Measurements from ENCODE around the gene ARHGAP26.

The ARHGAP26 gene

DNA sequence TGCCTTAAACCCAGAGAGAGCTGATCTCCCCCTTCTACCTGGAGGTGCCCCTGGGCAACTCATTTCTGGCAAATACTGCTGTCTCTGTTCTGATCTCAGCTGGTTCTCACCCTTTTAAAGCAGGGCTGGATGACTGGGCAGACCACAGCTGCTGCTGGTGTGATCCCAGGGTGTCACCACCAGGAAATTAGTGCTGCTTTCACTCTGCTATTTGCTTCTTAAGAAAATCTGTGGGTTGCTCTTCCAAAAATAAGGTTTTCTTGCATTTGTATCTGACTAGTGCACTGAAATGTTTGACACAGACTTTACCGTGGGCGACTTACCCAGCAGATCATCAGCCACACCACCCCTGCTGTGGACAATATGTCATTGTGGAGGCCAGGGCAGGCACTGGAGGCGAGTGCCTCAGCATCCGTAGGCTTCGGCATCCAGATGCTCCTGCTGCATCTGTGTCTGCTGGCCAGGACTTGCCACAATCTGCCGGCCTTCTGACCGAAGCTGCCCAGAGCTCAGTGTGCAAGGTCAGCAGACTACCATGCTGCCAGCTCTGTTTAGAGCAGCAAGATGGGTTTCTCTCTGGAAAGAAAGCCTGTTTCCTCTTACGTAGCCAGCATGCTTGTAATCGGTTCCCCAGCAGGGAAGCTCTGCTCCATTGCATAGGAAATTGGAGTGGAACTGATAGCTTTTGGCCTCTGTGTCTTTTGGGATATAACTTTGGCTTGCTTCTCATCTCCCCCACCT is 13.6 kb downstream of the ARHGAP26 start:
- peak; percentile 35 to 42 for DNase-seq (ENCODE audit: low read depth in 2 of 2)

DNA sequence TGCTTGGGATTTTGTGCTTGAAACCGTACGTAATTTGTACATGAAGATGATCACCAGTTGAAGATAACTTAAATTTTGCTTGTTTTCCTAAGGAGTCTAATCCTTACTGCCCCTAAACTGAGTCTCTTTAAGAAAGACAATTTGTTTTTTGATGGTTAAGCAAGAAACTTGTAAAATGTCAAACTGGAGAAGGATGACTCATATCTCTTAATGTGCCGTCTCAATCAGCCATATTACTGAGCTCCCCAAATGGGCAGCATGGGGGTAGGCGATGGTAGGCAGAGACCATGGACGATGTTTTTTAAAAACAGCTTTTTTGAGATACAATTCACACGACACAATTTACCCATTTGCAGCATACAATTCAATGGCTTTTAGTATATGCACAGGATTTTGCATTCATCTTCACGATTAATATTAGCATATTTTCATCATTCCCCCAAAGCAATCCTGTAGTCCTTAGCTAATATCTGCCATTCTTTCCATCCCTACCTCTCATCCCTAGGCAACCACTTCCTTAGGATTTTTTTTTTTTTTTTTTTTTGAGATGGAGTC is 14.3 kb downstream of the ARHGAP26 start:
- DNase-seq (ENCODE audit: low read depth in 2 of 2) = no peak

DNA sequence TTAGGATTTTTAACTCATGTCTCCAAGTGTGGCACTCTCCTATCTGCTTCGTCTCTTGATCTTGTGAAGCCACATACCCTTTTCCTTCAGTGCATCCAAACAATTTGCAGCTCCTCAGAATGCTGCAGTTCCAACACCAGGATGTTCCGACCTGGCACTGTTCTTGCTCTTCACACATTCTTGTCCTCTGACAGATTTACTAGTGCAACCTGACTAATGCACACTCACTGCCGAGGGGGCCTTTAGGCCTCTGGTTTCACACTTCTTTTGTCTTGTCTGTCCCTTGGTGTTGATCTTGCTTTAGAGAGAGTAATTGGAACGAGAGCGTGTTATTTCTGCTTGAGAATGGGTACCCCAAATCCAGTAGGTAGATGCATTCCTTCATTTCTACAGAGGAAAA is 15.0 kb downstream of the ARHGAP26 start:
- no peak for DNase-seq (ENCODE audit: low read depth in 2 of 2)

DNA sequence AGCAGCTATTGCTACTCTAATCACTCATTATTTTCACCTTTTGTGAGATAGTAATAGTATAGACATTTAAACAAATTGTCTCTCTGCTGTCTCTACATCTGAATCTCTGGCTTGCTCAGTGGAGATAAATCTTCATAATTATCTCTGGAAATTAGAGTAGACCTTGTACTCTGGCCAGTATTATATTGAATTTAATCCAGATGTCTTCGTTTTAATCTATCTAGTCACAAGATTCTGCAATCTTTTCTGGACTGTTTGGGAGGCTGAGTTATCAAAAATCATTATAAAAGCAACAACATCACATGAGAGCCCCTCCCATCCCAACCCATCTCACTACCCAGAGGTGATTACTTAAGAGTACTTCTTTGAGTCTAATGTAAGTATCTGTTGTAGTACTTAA is 19.0 kb downstream of the ARHGAP26 start:
- DNase-seq (ENCODE audit: low read depth in 2 of 2) = no peak

DNA sequence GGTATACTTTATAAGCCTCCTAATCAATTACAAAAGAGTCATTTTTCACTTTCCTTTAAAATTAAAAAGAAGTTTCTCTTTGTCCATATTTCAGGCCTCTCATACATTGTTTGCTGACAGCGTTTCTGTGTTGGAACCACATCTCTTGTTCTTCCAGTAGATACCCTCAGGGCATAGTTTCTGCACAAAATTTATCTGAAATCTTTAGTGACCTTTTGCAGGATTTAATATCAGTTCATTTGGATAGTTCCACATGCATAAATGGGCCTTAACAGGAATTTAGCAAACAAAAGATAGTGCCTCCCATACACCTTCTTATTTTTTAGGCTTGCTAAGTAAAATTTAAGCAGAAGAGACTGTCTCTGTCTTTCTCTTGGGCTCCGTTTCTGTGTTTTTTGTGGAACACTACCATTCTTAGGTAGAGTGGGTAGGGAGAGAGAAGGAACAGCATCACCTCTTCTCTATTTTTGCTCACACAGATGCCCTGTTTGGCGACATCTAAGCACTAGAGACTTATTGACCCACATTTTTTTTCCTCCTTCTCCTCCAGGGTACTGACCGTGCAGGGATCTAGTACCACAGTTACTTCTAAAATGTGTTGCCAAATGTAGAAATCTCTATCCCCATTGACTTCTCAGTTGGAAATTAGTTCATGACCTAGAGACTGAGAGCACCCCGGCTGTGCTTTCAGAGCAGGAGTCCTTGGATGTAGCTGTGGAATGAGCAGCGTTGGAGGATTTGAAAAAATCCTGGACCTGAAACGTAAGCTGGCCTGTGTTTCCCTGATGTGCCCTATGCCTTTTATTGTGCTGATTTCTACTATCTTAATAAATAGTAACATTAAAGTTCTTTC is 22.1 kb downstream of the ARHGAP26 start:
- DNase-seq (ENCODE audit: low read depth in 2 of 2) = no peak

DNA sequence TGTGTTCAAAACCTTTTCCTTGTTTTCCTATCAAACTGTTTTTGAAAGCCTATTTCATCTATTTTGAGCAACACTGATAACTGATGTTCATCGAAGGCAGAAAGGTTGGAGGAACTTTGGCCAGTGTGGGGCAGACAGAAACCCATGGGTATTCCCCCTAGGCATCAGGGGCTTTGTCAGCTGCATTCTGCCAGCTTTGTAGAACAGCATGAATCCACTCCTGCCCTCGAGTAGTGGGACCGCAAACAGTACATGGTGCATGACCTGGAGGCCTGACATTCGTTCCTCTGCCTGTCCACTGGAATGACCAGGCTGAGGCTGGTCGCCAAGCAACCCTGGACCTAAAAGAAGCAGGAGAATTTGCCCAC is 22.7 kb downstream of the ARHGAP26 start:
- no peak for DNase-seq (ENCODE audit: low read depth in 2 of 2)

DNA sequence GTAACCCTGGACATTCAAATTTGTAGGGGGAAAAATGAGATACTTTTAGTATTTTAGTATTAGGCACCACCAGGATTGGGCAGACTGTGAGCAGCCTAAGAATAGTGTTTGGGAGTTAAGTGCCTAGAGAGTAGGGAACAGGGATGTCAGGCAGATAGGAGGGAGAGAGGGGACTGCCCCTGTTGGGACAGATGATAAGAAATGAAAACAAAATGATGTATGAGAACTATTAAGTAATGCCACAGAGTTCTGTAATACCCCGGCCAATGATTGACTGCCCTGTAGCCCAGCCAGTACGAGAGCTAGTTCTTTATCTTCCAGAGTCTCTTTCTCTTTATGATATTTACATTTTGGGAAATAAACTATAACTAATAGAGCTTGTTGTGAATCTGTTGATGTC is 24.4 kb downstream of the ARHGAP26 start:
- DNase-seq (ENCODE audit: low read depth in 2 of 2) = no peak

DNA sequence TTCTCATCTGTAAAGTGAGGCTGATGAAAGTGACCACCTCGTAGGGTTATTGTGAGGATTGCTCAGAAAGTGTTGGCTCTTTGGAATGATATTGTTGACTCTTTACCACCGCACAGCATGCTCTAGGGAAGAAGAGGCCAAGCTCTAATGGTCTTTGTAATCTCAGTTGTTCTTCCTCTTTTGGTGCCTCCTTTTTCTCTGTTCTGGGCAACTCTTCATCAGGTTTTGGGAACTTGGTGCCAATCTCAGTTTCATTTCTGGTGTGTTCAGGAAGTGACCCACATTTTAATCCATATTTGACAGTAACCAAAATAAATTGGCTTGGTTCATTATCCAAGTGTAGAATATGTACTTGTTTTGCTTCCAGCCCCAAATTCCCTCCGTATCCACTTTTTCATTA is 25.1 kb downstream of the ARHGAP26 start:
- no peak for DNase-seq (ENCODE audit: low read depth in 2 of 2)

DNA sequence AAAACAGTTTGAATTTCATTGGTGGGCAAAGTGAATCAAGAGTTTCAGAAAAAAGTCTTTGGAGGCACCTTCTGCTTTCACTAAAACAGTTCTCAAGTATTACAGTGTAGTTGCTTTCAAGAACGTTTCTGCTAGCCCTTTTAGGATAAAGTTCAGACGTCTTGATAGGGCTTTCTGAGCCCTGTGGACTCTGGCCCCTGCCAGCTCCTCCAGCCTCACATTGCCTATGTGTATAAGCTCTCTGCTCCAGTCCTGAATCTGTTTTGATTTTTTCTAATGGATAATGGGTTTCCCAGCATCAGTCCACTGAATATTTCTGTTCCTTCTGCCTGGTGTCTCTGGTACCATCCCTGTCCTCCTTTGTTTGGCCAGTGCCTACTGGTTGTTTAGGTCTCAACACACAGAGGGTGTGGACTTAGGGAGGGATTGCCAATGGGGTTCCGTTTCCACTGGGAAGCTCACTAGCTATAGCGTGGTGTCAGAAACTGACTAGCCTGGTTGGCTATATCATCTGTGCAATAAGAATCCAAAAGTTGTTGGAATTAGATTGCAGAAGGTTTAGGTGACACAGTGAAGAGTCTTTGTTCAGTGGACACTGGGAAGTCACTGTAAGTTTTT is 26.4 kb downstream of the ARHGAP26 start:
- no peak for DNase-seq (ENCODE audit: low read depth in 2 of 2)

DNA sequence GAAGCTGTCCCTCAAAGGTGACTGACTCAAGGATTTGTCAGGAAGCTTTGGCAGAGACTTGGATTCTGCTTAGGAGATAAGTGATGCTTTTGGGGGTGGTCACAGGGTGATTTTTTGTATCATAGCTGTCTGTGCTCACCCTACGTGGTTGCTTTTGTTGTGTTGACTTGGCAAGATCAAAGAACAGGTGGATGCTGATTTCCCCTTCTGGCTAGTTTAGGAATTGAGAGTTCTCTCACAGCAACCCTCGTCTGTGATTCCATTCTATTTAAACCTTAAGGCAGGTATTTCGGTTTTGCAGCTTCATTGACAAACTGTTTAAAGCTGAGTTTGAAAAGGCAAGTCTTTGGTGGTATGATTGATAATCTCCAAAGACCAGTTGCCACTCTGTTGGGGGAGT is 27.2 kb downstream of the ARHGAP26 start:
- DNase-seq (ENCODE audit: low read depth in 2 of 2) = no peak

DNA sequence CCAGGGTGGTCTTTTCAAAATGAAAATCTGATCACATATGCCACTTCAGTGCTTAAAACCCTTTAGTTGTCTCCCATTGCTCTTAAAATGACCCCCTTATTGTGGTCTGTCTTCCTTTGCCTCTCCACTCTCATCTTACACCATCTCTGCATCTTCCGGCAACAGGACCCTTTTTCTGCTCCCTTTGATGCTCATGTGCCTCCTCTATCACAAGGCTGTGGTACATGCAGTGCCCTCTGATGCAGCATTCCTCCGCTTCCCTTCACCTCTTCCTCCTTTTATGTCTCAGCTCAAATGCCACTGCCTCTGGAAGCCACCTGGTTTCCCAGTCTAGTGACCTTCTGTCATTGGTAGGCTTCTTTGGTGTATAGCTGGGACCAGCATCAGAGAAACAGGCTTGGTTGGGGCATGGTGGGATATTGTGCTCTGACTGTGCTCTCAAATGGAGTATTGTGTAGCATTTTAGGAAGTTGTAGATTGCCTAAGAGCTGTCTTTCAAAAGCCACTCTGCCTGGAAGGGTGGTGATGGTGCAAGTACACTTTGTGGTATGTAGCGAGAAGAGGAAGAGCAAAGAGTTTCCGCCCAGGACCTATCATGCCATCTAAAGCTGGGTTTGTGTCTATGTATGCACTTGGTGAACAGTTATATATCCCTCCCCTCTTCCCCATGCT is 28.1 kb downstream of the ARHGAP26 start:
- DNase-seq (ENCODE audit: low read depth in 2 of 2) = no peak

DNA sequence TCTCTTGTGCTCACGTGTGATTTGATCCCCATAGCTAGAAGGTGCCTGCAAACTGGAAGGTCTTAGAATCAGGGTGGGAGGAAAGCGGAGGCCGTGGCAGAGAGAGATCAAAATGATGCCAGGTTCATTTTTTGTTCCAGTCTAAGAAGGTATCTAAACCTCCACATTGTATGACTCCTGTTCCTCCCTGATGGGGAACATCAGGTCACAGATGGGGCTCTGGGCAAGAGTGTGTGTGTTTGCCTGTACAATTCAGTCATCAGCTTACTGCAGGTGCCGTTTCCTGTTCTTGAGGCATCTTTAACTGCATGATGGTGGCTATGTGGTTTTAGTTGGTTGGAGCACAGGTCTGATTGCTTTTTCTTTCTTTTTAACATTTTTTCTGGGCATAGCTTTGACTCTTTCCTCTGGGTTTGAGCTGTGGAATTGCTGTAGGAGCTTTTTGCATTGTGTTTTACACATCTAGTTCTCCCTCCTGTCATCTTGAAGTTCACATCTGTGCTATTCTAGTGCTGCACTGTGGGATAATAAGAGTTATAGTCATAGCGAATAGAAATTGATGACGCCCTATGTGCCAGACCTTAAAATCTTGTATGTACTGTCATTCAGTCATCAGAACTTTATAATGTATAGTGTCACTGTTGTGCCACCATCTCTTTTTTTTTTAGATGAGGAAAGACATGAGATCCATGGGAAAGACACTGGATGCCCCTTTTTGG is 30.8 kb downstream of the ARHGAP26 start:
- no peak for DNase-seq (ENCODE audit: low read depth in 2 of 2)

DNA sequence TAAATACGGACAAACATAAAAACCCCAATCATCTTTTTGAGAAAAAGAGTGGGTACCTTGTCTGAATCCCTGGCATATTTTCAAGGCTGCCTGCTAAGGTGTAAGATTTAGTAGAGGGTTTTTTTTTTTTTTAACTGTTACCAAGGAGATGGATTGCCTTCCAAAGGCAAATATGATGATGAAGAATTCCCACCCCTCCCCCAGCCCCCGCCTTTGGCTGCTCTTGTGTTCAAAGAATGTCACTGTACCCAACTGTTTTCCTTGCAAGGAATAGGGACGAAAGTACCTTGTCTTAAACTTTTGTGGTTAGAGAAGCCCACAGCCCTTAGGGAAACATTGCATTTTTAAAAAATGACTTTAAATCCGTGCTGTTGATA is 31.3 kb downstream of the ARHGAP26 start:
- no peak for DNase-seq (ENCODE audit: low read depth in 2 of 2)

DNA sequence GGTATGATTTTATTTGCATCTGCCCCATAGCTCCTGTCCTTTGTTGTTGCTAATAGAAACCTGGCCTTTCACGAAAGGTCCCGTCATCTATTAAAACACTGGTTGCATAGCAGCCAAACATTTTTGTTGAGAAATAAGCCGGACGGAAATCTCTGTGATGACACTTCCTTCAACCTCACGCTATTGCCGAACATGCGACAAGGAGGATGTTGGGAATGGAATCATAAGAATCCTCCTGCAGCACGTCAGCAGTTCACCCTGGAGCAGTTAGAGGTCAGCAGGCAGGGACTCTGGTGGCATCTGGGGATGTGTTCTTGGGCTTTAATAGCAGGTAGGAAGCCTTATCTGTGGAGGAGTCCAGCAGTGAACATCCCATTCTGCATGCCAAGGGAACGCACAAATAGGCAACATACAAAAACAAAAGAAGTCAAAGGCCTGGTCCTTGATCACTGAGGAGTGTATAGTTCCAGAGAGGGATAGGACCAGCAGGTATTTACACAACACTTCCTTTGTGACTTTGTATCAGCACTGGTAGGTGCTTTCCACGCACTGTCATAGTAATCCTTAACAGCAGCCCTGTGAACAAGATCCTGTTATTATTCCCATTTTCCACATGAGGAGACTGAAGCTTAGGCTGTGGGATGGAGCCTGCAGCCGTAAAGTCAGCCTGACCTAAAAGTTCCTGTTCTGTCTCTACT is 33.4 kb downstream of the ARHGAP26 start:
- DNase-seq (ENCODE audit: low read depth in 2 of 2) = no peak

DNA sequence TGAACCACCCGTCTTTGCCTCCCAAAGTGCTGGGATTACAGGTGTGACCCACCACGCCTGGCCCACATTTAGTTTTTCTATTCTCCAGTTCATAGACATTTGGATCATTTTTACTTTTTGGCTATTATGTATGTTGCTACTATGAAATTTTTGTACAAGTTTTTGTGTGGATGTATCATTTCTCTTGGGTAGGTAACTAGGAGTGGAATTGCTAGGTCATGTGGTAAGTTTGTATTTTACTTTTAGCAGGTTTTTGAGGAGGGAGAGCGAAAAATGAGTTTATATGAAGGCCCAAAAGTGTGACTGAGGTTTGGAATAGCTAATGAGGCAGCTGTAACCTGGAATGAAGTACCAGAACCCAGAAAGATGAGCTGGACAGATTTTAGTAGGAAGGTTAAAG is 35.2 kb downstream of the ARHGAP26 start:
- DNase-seq (ENCODE audit: low read depth in 2 of 2) = no peak

DNA sequence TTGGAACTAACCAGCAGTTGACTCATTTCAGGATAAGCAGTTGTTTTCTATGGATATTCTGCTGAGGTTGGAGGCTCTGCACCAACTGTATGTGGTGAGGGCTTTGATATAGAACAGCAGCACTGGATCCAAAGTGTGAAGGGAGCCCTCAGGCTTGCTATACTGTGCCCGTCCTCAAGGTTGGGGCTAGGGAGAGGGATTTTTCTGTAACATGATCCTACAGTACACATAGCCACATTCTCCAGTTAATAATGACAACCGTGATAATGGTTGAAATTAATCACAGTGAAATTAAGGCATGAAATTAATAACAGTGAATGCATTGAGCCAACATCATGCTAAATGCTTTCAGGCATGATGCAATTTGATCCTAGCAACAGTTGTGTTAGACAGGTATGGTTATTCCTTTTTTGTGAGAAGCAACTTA is 36.7 kb downstream of the ARHGAP26 start:
- no peak for DNase-seq (ENCODE audit: low read depth in 2 of 2)

DNA sequence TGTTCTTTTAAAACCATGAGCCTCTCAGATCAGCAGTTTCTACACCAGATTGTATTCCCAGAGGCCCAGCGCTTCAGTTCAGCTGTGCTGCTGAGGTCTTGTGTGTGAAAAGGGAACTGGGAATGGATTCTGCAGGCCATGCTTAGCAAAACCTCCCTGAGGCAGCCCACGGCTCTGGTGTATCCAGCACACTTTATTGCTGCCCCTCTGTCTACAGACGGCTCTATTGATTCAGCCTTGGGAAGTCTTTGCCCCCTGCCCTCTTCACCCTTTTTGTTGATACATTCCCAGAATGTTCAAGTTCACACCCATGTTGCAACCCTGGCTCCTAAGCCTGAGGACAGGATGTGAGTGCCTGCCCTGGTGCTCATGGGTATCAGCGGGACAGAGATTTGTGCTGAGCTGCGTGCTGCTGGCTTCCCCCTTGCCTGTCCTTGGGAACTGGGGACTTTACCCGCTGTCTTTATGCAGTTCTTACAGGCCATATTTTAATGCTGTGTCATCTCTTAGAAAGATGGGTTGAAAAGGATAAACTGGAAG is 37.3 kb downstream of the ARHGAP26 start:
- no peak for DNase-seq (ENCODE audit: low read depth in 2 of 2)

DNA sequence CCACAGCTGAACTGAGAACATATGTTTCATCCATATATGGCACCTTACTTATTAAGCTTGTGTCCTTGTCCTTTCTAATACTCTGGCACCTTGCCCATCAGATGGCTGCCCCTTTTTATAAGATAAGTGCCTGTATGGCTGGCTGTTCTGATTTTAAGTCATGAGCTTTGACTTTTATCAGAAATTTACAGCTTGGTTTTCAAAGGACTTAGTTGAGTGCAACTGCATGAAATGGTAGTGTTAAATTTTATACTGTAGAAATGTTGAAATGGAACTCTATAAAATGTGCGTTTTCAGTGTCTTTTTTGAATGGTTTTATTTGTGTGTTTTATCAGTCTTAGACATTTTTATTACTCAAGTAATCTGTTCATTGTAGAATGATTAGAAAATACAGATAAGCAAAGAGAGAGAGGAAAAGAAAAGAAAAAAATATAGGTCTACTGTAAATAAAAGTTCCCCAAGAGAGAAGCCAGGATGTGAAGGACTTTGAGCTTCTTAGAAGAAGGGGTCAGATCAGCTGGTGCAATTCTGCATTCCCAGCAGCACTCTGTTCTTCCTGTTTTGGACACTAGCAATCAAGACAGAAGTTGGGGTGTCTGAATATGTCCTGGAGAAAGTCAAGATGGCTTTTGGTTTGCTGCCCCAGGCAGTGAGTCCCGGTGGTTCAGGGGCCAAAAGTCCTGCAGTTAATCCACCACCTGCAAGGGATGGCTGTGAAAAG is 38.9 kb downstream of the ARHGAP26 start:
- DNase-seq (ENCODE audit: low read depth in 2 of 2) = no peak

DNA sequence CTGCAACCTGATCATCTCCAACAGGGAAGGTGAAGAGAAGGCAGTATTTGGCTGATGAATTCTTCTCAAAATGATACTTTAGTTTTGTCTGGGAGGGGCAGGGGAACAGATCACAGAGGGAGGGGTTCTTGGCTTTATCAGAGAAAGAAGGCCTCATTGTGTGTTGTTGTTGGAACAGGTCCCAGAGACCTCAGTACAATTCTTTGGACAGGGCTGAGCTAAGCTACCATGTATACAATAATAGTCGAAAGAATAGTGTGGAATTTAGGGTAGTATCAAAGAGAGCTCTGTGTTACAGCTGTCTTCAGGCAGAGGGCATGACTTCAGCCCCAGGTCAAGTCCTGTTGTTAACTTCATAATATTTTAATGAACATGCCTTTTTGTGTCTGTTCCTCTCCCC is 39.9 kb downstream of the ARHGAP26 start:
- no peak for DNase-seq (ENCODE audit: low read depth in 2 of 2)

All from activated CD4-positive, alpha-beta T cell treated with anti-CD3 and anti-CD28 coated beads for 24 hours (primary cell).